ENCODE data around the gene CASZ1.

- TF ChIP-seq POLR2AphosphoS5 (IDR thresholded peaks at IDR 0.05; ENCODE audit: low read depth, low read length) (no peak), POLR2A (IDR thresholded peaks at IDR 0.05; ENCODE audit: low read depth, low read length) (no peak), TAF1 (IDR thresholded peaks at IDR 0.05; ENCODE audit: borderline replicate concordance, low read depth, low read length) (no peak)
Observed at GRCh38 chr1:10713614-10714013, 82.8 kb downstream of the CASZ1 start.

All from GM12892 (cell line).